HG02885 (cell line): Measurements from ENCODE around the gene CCNB1.
A peak's percentile ranks its signal among the peaks of the same experiment; 100 is the strongest.
"Not testable (repeated sequence)": the region's sequence is repeated elsewhere in the genome, so short reads cannot be mapped to it uniquely, and the experiment has no call there.

Experiments used
- ATAC-seq: cut with Tn5 transposase; IDR thresholded peaks from one replicate; pipeline ENCODE4 v1.9.1; 2021; ENCODE audit warnings: mild to moderate bottlenecking; ENCODE audit not compliant: unreplicated experiment, poor library complexity

CCNB1 gene

DNA sequence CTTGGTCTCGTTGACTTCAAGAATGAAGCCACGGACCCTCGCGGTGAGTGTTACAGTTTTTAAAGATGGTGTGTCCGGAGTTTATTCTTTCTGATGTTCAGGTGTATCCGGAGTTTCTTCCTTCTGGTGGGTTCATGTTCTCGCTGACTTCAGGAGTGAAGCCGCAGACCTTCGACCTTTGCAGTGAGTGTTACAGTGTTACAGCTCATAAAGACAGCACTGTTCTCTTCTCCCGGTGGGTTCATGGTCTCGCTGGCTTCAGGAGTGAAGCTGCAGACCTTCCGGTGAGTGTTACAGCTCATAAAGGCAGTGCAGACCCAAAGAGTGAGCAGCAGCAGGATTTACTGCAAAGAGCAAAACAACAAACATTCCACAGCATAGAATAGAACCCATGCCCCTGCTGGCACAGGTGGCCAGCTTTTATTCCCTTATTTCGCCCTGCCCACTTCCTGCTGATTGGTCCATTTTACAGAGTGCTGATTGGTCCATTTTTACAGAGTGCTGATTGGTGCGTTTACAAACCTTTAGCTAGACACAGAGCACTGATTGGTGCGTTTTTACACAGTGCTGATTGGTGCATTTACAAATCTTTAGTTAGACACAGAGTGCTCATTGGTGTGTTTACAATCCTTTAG is 14.8 kb downstream of the CCNB1 start:
- not testable (repeated sequence) for ATAC-seq

DNA sequence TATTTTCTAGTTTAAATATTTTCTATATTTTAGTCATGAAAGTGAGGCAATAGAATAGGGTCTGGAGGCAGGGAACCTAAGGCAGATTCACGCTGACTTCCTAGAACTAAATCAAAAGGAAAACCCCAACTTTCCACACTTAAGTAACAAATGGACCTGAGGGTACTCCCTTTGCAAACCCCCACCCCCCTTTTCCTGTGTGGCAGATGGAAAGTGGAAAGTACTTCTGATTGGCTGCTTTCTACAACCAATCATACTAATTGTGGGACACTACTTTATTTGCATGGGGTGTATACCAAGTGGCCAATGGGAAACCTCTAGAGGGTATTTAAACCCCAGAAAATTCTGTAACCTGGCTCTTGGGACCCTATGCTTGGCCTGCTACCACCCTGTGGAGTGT is 17.7 kb downstream of the CCNB1 start:
- ATAC-seq: no peak

DNA sequence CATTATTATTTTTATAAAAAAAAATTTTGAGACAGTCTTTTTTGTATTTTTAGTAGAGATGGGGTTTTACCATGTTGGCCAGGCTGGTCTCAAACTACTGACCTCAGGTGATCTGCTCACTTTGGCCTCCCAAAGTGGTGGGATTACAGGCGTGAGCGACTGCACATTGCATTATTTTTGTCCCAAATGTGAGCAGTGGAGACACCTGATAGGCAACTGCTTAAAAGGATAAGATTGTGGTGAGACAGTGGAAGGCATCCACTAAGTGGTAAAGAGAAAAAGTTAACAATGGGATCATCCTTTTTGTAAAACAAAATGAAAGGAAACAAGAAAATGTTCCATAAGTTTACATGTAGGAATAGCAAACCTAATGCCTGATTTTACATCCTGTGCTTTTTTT is 20.4 kb downstream of the CCNB1 start:
- no peak for ATAC-seq

DNA sequence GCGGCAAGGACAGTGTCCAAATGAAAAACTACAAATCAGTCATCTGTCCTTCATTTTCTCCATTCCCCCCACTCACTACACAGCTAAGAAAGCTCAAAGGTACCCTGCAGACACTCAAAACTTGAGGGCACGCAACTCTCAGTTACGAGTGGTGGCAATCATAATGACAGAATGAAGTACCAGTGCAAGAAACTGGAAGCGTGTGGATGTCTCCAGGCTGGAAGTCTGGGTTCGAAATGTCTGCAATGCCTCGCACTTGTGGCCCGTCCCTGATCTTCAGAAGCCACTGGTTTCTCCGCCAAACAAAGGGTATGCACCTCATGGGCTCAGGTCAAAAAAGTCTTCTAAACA is 21.8 kb downstream of the CCNB1 start:
- ATAC-seq: no peak

DNA sequence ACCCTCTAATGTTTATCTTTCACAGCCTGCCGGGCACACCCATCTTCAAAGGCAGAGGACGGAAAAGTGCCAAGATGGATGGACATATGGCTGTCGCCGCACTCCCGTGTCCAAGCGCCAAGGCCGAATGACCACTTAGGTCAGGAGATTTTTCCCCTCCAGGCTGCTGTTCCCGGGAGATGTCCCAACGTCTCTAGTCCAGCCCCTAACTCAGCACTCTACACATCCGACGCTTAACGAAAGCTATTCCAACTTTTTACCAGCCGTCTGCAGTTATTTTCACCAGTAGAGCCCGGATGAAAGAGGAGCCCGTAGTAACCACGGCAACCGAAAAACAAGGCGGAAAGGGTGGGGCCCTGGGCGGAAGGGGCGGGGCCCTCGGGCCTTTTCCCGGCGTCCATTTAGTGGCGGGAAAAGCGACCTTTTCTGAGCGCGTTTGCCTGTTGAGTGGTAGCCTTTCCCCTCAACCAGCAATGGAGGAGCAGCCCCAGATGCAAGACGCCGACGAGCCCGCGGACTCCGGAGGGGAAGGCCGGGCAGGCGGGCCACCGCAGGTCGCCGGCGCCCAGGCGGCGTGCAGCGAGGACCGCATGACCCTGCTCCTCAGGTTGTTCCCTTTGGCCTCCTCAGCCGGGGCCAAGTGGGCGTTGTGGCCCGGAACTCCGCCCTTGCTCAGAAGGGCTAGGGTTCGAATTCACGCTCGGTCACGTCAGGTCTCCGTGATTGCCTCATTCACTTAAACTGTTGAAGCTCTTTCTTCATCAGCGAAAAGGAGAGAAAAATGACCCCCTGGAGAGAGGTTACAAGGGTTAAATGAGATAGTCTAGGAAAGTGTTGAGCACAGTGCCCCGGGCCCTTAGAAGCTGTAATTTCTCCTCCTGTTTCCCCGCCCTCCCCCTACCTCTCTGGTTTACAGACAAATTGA is 22.5 kb downstream of the CCNB1 start, which contains the start of gene CENPH:
TSS of gene CENPH (plus strand) at position 422 of the 925 bp plus-strand sequence. CDS start at position 474, 52 bp downstream.
- peak; percentile 93 for ATAC-seq

DNA sequence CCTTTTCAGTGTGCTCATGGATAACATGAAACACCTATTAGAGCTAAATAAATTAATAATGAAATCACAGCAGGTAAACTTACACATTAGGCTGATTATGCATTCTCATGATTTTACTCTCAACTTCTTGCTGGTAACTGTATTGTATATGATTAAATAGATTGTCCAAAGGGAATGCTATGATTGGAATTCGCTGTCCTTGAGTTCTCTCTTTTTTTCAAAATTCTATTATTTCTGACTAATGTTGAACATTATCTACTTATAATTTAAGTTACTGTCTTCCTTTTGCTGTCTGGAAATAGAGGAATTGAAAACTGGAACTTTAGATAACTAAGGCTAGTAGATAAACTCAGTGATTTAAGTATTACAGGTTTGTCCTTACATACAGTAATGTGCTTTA is 35.5 kb downstream of the CCNB1 start:
- ATAC-seq: no peak

DNA sequence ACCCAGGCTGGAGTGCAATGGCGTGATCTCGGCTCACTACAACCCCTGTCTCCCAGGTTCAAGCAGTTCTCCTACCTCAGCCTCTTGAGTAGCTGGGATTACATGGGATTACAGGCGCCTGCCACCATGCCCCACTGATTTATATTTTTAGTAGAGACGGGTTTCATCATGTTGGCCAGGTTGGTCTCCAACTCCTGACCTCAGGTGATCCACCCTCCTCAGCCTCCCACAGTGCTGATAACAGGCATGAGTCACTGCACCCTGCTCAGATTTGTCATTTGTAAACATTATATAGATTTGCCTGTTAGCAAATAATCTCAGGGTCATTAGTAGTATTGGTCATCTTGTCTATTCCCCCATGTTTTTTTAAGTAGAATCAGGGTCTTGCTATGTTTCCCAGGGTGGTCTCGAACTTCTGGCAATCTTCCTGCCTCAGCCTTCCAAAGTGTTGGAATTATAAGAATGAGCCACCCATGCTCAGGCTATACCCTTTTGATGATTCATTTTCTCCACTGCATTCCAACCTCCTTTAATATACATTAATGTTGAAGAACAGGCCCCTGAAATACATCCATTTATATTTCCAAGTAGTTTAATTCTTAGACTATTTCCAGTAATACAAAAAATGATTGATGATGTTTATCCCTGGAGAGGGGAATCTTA is 39.7 kb downstream of the CCNB1 start:
- ATAC-seq: no peak

DNA sequence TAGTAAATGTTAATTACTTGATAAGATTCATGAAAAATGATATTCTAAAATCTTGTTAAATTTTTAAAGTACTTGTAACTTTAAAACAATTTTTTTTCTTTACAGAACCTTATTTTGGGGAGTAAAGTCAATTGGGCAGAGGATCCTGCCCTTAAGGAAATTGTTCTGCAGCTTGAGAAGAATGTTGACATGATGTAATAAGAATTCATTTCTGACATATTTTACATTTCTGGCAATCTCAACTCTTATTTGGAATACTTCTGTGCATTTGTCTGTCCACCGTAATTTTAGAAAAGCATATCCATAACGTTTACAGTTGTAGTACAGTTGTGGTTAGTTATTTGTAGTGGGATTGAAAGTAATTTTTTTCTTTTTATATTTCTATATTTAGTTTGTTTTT is 42.7 kb downstream of the CCNB1 start:
- no peak for ATAC-seq

DNA sequence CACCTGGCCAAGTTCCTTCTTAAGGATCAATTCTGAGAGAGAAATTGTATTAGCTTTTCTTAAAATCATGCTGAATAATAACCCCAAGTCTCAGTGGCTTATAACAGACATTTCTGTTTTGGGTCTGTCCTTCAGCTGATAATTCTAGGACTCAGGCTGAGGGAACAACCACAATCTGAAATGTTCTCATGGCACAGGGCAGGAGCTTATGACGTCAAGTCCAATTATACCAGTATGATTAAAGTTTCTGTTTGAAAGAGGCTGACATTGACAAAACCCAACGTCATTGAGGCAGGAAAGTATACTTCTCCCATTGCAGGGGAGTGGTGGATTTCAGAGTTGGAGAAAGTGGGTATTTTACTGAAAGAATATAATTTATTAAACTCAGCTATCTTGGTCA is 44.2 kb downstream of the CCNB1 start:
- no peak for ATAC-seq

DNA sequence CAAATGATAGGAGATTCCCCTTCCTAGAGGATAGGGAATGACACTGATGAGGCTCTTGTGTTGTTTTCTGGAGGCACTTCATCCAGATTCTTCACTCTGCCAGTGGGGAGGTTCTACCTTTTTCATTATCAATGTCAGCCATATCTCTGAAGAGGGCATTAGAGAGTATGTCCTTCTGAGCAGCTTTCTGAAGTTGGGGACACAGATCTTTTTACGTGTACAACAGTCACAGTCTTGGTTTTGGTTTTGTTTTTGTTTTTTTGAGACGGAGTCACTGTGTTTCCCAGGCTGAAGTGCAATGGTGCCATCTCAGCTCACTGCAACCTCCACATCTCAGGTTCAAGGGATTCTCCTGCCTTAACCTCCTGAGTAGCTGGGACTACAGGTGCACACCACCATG is 45.1 kb downstream of the CCNB1 start:
- peak; percentile 55 for ATAC-seq

DNA sequence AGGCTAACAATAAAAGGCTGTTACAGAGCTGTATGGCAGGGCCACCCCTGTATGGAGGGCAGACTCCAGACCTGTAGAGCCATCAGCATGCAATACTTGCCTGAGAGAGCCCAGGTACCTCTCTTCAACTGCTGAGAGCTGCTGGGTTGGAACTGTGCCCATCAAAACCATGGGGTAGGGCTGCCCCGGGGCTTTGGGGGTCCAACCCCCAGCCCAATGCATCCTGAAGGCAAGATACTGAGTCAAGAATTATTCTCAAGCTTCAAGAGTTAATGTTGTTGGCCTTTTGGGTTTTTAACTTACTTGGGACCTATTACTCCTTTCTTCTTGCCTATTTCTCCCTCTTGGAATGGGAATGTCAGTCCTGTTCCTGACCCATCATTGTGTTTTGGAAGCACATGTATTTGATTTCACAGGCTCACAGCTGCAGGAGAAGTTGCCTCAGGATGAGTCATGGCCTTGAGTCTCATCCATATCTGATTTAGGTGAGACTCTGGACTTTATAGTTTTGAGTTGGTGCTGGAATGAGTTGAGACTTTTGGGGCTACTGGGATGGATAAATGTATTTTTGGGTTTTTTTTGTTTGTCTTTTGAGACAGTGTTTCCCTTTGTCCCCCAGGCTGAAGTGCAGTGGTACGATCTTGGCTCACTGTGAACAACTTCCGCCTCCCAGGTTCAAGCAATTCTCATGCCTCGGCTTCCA is 46.7 kb downstream of the CCNB1 start:
- no peak for ATAC-seq

DNA sequence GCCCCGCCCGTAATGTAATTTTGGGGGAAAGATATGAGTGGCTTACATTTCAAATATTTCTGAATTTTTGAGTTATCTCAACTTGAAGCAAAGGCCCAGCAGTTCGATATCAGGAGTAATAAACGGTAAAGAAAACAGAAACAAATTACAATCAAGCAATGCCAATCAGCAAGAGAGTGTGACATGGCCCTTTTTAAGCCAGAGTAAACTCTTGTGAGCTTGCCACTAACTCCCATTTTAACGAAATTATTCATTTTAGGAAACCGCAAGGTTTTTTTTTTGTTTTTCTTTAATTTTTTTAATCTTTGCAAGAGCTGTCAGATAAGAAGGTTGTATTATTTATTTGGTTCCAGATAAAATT is 50.2 kb downstream of the CCNB1 start:
- no peak for ATAC-seq

DNA sequence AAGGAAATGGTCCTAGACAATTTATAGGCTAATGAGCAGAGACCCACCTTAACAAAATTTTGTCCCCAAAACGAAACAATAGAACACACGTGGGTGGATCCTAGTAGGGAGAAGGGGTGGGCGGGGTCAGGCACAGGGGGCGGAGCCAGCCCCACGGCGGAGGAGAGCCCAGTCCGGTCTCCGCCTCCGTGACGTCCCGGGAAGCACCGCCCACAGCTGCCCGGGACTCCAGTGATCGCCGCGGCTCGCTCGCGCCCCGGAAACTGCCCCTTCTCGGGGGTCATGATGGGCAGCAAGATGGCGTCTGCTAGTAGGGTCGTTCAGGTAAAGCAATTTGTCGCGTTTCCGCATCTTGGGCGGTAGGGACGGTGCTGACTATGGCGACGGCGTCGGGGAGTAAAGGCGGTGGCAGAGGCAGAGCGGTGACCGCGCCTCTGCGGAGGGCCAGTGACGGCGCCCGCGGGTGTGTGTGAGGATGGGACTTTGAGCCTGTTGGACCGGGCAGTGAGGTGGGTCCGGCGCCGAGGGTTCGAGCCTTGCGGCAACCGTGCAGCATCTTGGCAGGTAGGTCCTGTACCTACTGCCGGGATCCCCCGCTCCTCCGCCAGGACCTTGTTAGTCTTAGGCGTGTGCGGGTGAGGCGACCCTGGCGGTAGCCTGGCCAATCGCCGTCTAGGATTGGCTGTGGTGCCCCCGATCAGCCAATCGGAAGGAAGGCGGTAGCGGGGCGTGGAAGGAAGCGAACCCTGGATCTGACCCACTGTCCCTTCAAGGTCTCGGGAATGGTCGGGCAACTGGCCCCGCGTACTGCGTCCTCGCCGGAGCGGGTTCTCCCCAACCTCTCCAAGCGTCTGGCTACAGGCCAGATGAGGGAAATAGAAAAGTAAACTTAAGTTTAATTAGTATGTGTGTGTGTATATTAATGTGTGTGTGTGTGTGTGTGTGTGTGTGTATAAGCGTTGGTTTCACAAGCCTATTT is 50.9 kb downstream of the CCNB1 start:
- peak; percentile 92 for ATAC-seq

DNA sequence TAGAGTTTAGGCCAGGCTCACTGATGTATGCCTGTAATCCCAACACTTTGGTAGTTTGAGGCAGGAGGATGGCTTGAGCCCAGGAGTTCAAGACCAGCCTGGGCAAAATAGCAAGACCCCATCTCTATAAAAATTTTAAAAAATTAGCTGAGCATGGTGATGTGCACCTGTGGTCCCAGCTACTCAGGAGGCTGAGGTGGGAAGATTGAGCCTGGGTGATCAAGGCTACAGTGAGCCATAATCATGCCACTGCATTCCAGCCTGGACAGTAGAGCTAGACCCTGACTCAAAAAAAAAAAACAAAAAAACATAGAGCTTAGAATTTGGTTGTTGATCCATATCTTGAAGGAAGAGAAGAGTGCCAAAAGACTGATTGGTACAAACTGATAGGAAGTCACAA is 53.0 kb downstream of the CCNB1 start:
- ATAC-seq: no peak

DNA sequence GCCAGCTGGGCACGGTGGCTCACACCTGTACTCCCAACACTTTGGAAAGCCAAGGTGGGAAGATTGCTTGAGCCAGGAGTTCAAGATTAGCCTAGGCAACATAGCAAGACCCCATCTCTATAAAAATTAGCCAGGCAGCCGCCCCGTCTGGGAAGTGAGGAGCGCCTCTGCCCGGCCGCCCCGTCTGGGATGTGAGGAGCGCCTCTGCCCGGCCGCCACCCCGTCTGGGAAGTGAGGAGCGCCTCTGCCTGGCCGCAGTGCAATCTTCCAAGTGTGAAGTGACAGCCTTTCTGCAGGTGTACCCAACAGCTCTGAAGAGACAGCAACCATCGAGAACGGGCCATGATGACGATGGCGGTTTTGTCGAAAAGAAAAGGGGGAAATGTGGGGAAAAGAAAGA is 53.4 kb downstream of the CCNB1 start:
- ATAC-seq: not testable (repeated sequence)

DNA sequence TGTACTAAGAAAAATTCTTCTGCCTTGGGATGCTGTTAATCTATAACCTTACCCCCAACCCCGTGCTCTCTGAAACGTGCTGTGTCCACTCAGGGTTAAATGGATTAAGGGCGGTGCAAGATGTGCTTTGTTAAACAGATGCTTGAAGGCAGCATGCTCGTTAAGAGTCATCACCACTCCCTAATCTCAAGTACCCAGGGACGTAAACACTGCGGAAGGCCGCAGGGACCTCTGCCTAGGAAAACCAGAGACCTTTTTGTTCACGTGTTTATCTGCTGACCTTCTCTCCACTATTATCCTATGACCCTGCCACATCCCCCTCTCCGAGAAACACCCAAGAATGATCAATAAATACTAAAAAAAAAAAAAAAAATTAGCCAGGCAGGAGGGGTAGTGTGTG is 53.9 kb downstream of the CCNB1 start:
- not testable (repeated sequence) for ATAC-seq

DNA sequence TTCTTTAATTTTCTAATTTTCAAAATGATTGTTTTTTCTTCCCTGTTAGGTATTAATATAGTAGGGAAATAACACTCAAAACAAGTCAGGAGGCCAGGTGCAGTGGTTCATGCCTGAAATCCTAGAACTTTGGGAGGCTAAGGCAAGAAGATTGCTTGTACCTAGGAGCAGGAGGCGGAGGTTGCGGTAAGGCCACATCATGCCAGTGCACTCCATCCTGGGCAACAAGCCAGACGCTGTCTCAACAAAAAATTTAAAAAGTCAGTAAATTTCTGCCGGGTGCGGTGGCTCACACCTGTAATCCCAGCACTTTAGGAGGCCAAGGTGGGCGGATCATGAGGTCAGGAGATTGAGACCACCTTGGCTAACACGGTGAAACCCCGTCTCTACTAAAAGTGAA is 57.6 kb downstream of the CCNB1 start:
- no peak for ATAC-seq

DNA sequence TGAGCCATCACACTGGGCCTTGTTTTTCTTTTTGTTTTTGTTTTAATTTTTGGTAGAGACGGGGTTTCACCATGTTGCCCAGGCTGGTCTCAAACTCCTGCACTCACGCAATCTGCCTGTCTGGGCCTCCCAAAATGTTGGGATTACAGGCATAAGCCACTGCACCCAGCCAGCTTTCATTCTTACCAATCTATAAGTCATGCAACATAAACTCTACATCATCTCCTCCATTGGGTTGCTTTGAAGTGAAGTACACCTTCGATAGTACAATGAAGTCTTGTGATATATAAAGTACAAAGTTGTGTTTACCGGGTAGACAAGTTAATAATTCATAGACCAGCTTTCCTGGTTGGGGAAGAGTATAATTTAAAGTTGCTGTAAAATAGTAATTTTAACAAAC is 58.9 kb downstream of the CCNB1 start:
- no peak for ATAC-seq
